H1 (cell line): ENCODE measurements around the gene GRIK4. TPM values are rescaled to one million over a fixed set of nuclear protein-coding genes. Genes with fewer than 3 reads are reported as not detected.

ENCODE experiments used
- CTCF ChIA-PET: fragments of 300-600 bp; sonication (Branson Sonifier 250); formaldehyde crosslinking; loops from one replicate; lab custom pipeline; 2021; ENCODE audit not compliant: partially characterized antibody; lab: Charles Lee
- POLR2A ChIA-PET: fragments of 300-600 bp; sonication (Branson Sonifier 250); formaldehyde crosslinking; loops from one replicate; lab custom pipeline; 2021; ENCODE audit warnings: inconsistent platforms; ENCODE audit not compliant: partially characterized antibody; lab: Charles Lee
- DNase-seq, 2 experiments: peaks; one replicate each; pipeline versions ENCODE4 v3.0.0 to v3.0.0-alpha.2; 2010 to 2022; ENCODE audit warnings: low spot score in 2 of 2, low read depth in 1 of 2, mixed read lengths in 1 of 2
- FAIRE-seq: peaks from 2 replicates; lab custom pipeline; 2011; peaks lifted over from hg19 to GRCh38; lab: Jason Lieb, UNC
- H2AFZ ChIP-seq: 2 replicates; pipeline ENCODE4 v1.8.1; 2012; ENCODE audit warnings: low read length, inconsistent platforms
- H2AK5ac ChIP-seq: 2 replicates; pipeline ENCODE4 v1.6.1; 2013; ENCODE audit warnings: low read depth, low read length
- H2BK120ac ChIP-seq: replicated peaks from 2 replicates; pipeline ENCODE3; 2013; ENCODE audit warnings: low read depth, low read length, inconsistent platforms
- H2BK12ac ChIP-seq: 2 replicates; pipeline ENCODE4 v1.6.1; 2013; ENCODE audit warnings: low read depth, low read length
- H2BK15ac ChIP-seq: 2 replicates; pipeline ENCODE4 v1.6.1; 2013; ENCODE audit warnings: low read length
- H2BK20ac ChIP-seq: 2 replicates; pipeline ENCODE4 v1.6.1; 2013; ENCODE audit warnings: low read length
- H2BK5ac ChIP-seq: 2 replicates; pipeline ENCODE4 v1.6.1; 2013; ENCODE audit warnings: low read depth, low read length
- H3K14ac ChIP-seq: 2 replicates; pipeline ENCODE4 v1.6.1; 2013; ENCODE audit warnings: inconsistent platforms; ENCODE audit not compliant: insufficient read length
- H3K18ac ChIP-seq: 2 replicates; pipeline ENCODE4 v1.6.1; 2013; ENCODE audit warnings: low read length; ENCODE audit errors: extremely low read depth
- H3K23ac ChIP-seq: 2 replicates; pipeline ENCODE4 v1.6.1; 2013; ENCODE audit warnings: inconsistent platforms; ENCODE audit not compliant: insufficient read length
- H3K23me2 ChIP-seq: 2 replicates; pipeline ENCODE4 v1.6.1; 2013; ENCODE audit warnings: low read depth, low read length
- H3K27ac ChIP-seq: 2 replicates; pipeline ENCODE4 v1.6.1; 2011; ENCODE audit warnings: low read depth, low read length, inconsistent platforms
- H3K27me3 ChIP-seq, 4 experiments: replicated peaks in 1 of 4; 1 replicate in 1 of 4; 2 replicates in 3 of 4; pipeline versions ENCODE4 v1.6.1 to v1.8.1; 2011 to 2013; ENCODE audit warnings: low read length in 3 of 4, mild to moderate bottlenecking in 3 of 4, inconsistent platforms in 2 of 4, mixed read lengths in 2 of 4, moderate library complexity in 1 of 4; ENCODE audit not compliant: control insufficient read depth in 3 of 4, insufficient read depth in 3 of 4; ENCODE audit errors: extremely low read depth in 1 of 4
- H3K36me3 ChIP-seq, 4 experiments: 2 replicates each; pipeline versions ENCODE4 v1.6.1 to v1.8.1; 2011 to 2013; ENCODE audit warnings: mild to moderate bottlenecking in 4 of 4, low read length in 3 of 4, moderate library complexity in 2 of 4, control low read depth in 1 of 4, inconsistent platforms in 1 of 4; ENCODE audit not compliant: insufficient read depth in 4 of 4, control insufficient read depth in 2 of 4
- H3K4ac ChIP-seq: replicated peaks from 2 replicates; pipeline ENCODE3; 2013; ENCODE audit warnings: low read length, low read depth, mixed read lengths, inconsistent platforms; ENCODE audit not compliant: insufficient read length
- H3K4me1 ChIP-seq, 4 experiments: replicated peaks in 1 of 4; 1 replicate in 1 of 4; 2 replicates in 3 of 4; pipeline versions ENCODE4 v1.6.1 to v1.8.1; 2011 to 2013; ENCODE audit warnings: low read length in 3 of 4, inconsistent platforms in 2 of 4, mixed read lengths in 1 of 4; ENCODE audit not compliant: insufficient read depth in 4 of 4, control insufficient read depth in 3 of 4
- H3K4me2 ChIP-seq, 2 experiments: 2 replicates each; pipeline versions ENCODE4 v1.6.1 to v1.8.1; 2011 to 2013; ENCODE audit warnings: low read depth in 2 of 2, low read length in 2 of 2, control low read depth in 1 of 2, inconsistent platforms in 1 of 2, mild to moderate bottlenecking in 1 of 2; ENCODE audit not compliant: insufficient read depth in 1 of 2
- H3K4me3 ChIP-seq, 4 experiments: fragments of 200-600, 300-600 bp in 1 of 4; sonication (generic), shearing (Covaris generic), sonication (Bioruptor Twin) in 1 of 4; 2 replicates each; pipeline versions ENCODE4 v1.5.1 to v1.8.1; 2011 to 2016; ENCODE audit warnings: low read length in 4 of 4, low read depth in 3 of 4, control low read depth in 2 of 4, inconsistent platforms in 2 of 4, mild to moderate bottlenecking in 2 of 4, mixed read lengths in 1 of 4, moderate library complexity in 1 of 4; ENCODE audit not compliant: insufficient read depth in 2 of 4; ENCODE audit errors: extremely low read depth in 1 of 4
- H3K56ac ChIP-seq: replicated peaks from 2 replicates; pipeline ENCODE3; 2013; ENCODE audit warnings: low read depth, mild to moderate bottlenecking, mixed read lengths, low read length, inconsistent platforms; ENCODE audit not compliant: insufficient read length
- H3K79me1 ChIP-seq: 2 replicates; pipeline ENCODE4 v1.6.1; 2013; ENCODE audit warnings: low read depth, low read length, control low read depth
- H3K79me2 ChIP-seq, 2 experiments: 2 replicates each; pipeline versions ENCODE4 v1.6.1 to v1.8.1; 2012 to 2013; ENCODE audit warnings: low read length in 2 of 2, mild to moderate bottlenecking in 2 of 2, inconsistent platforms in 1 of 2; ENCODE audit not compliant: insufficient read depth in 2 of 2, control insufficient read depth in 1 of 2
- H3K9ac ChIP-seq, 4 experiments: replicated peaks in 1 of 4; 1 replicate in 1 of 4; 2 replicates in 3 of 4; pipeline versions ENCODE4 v1.6.1 to v1.8.1; 2011 to 2013; ENCODE audit warnings: low read depth in 3 of 4, low read length in 3 of 4, control low read depth in 2 of 4, mild to moderate bottlenecking in 2 of 4, moderate library complexity in 2 of 4, inconsistent platforms in 1 of 4; ENCODE audit errors: extremely low read depth in 1 of 4
- H3K9me3 ChIP-seq, 2 experiments: 2 replicates each; pipeline versions ENCODE4 v1.6.1 to v1.8.1; 2012 to 2013; ENCODE audit warnings: mild to moderate bottlenecking in 2 of 2, moderate library complexity in 2 of 2, control low read depth in 1 of 2, inconsistent platforms in 1 of 2, low read depth in 1 of 2, low read length in 1 of 2, mixed read lengths in 1 of 2; ENCODE audit not compliant: insufficient read depth in 2 of 2
- H4K20me1 ChIP-seq, 2 experiments: replicated peaks in 1 of 2; 2 replicates each; pipeline versions ENCODE3 to v1.8.1; 2011 to 2013; ENCODE audit warnings: inconsistent platforms in 2 of 2, low read length in 2 of 2, mild to moderate bottlenecking in 1 of 2; ENCODE audit not compliant: insufficient read depth in 2 of 2, control insufficient read depth in 1 of 2
- H4K5ac ChIP-seq: 2 replicates; pipeline ENCODE4 v1.6.1; 2013; ENCODE audit warnings: low read length, low read depth, mixed read lengths, inconsistent platforms; ENCODE audit not compliant: insufficient read length
- H4K8ac ChIP-seq: 2 replicates; pipeline ENCODE4 v1.8.0; 2013; ENCODE audit warnings: mild to moderate bottlenecking, moderate library complexity, low read length, inconsistent platforms; ENCODE audit not compliant: insufficient read depth; ENCODE audit errors: extremely low read depth
- H4K91ac ChIP-seq: replicated peaks from 2 replicates; pipeline ENCODE3; 2013; ENCODE audit warnings: low read length, mixed read lengths, inconsistent platforms; ENCODE audit not compliant: insufficient read length
- BRCA1 ChIP-seq: IDR thresholded peaks from 2 replicates; pipeline ENCODE4 v1.6.1; 2012; ENCODE audit warnings: low read depth, low read length, improper control_type of control experiment
- RNF2 ChIP-seq: fragments of 200-900, 300-1000 bp; sonication (generic); IDR thresholded peaks from 2 replicates; pipeline ENCODE4 v1.7.1; 2016; ENCODE audit warnings: borderline replicate concordance, low read depth, mild to moderate bottlenecking, antibody characterized with exemption, low read length; ENCODE audit not compliant: poor library complexity, severe bottlenecking; ENCODE audit errors: missing control alignments
- WGBS, 2 experiments: shearing (Covaris generic) in 1 of 2; methylation state at CpG; one replicate each; pipeline versions ENCODE4 v1.1.6 to v1.1.7; 2013 to 2015; ENCODE audit warnings: low lambda C conversion rate in 2 of 2, mixed read lengths in 2 of 2, inconsistent platforms in 1 of 2, low coverage in 1 of 2, missing lambda C conversion rate in 1 of 2; ENCODE audit not compliant: insufficient replicate concordance in 2 of 2, insufficient coverage in 1 of 2, insufficient read length in 1 of 2; ENCODE audit errors: extremely low coverage in 1 of 2, missing lambda C conversion rate in 1 of 2; 5-methylcytosine and 5-hydroxymethylcytosine counted together
- polyA plus RNA-seq, 7 experiments: library from polyadenylated mRNA; depleted of rRNA in 3 of 7; stranded (reverse) in 5 of 7; unstranded in 2 of 7; fragments of >200 nt in 5 of 7; fragments of 200-250 nt in 2 of 7; gene quantifications; 1 replicate in 5 of 7; 2 replicates in 1 of 7; 4 replicates in 1 of 7; pipeline versions ENCODE4 v1.2.1 to v1.2.3, GENCODE V29; 2011 to 2013; ENCODE audit warnings: missing spikeins in 2 of 7, mixed read lengths in 2 of 7
- total RNA-seq: library from RNA; stranded (reverse); fragmentation: NEBNext Ultra II Directional; extraction: Animal tissue kit (Norgen Biotek cat#: 25700); gene quantifications from 2 replicates; pipeline ENCODE4 v1.2.1, GENCODE V29; 2021

Gene GRIK4
- total and polyA plus RNA-seq, 2 of the 8 experiments (the other 6 are each of a cell fraction or from before 2014, with no cell fraction given): 1.2 to 2.9 TPM

- no peak overlapping the region for H3K23ac ChIP-seq
- H4K8ac ChIP-seq: no peak overlapping the region
- no peaks in the 10 kb centered on the region for H4K20me1 ChIP-seq
- no peak overlapping the region for H3K4ac ChIP-seq
- no peak overlapping the region for H2BK120ac ChIP-seq
- no peaks in the 10 kb centered on the region for H3K79me1 ChIP-seq
- CTCF ChIA-PET: interaction anchor here (0.6 to 3.4 kb wide), 8 partner anchors 11 to 136 kb away, joined by 3 to 24 read pairs (median 6); no protein-coding TSS in a partner anchor
- no peak overlapping the region for H4K91ac ChIP-seq
- no peak overlapping the region for H2BK15ac ChIP-seq
- no peak overlapping the region for H3K9ac ChIP-seq
- no peak for TF ChIP-seq BRCA1
- no peak for TF ChIP-seq RNF2
- no peak overlapping the region for H2BK20ac ChIP-seq
- no peaks in the 10 kb centered on the region for H3K4me1 ChIP-seq
- H2BK5ac ChIP-seq: no peak overlapping the region
- no peaks in the 10 kb centered on the region; the same call in 1 of the 2 replicates for H3K23me2 ChIP-seq
- H2BK12ac ChIP-seq: no peak overlapping the region
- POLR2A ChIA-PET: no interaction called here
- H3K27ac ChIP-seq: no peak overlapping the region
- no peak overlapping the region for H3K4me3 ChIP-seq
- H3K36me3 ChIP-seq: no peaks in the 10 kb centered on the region
- H3K56ac ChIP-seq: no peak overlapping the region
- H3K9me3 ChIP-seq: no peaks in the 10 kb centered on the region
- no peak overlapping the region for H3K18ac ChIP-seq
- H2AK5ac ChIP-seq: no peak overlapping the region
- H3K27me3 ChIP-seq: no peaks in the 10 kb centered on the region
- FAIRE-seq: no peak
- H3K4me2 ChIP-seq: no peak overlapping the region
- H3K14ac ChIP-seq: no peak overlapping the region
- no peak overlapping the region for H4K5ac ChIP-seq
- no peak for DNase-seq
- WGBS, 2 experiments: 84% methylated on average over 2 of the region's 2 CpGs; no CpG with 5 or more reads in 1 of the 2 experiments
- no peak overlapping the region for H2AFZ ChIP-seq
- no peaks in the 10 kb centered on the region for H3K79me2 ChIP-seq
Measured at GRCh38 chr11:120817158-120817557, 305.6 kb downstream of the GRIK4 start.
